Adrenal gland (tissue), 5 donors: ENCODE results near the gene KIAA0586.
A peak's percentile ranks its signal among the peaks of the same experiment; 100 is the strongest.

Experiments
- CTCF ChIP-seq, 6 experiments: fragments of 450-650 bp in 4 of 6; fragments of 200-600 bp in 2 of 6; sonication (generic) in 1 of 6; IDR thresholded peaks; 1 replicate in 5 of 6; 2 replicates in 1 of 6; pipeline versions ENCODE4 v1.5.1 to v1.8.0; 2016 to 2021; ENCODE audit warnings: antibody characterized with exemption in 6 of 6, mild to moderate bottlenecking in 2 of 6, moderate library complexity in 1 of 6
- POLR2A ChIP-seq, 2 donors: fragments of 450-650 bp; IDR thresholded peaks; one replicate each; pipeline ENCODE4 v1.6.1; 2017; ENCODE audit warnings: antibody characterized with exemption in 2 of 2, mild to moderate bottlenecking in 2 of 2, moderate library complexity in 1 of 2
- donor health status: DM: no; HTN: no; CAD: no.

DNA sequence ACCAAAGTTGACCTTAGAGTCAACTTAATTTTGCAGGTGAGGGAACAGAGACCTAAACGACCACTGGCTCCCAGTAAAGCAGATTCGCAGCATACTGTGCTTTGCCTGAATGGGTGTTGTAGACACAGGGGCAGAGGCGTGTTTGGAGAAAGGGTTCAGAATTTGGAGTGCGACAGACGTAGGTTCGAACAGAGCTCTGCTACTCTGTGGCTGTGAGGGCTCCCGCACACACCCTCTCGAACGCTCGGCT, 32.0 kb upstream of the KIAA0586 start:
- TF ChIP-seq POLR2A (IDR thresholded peaks at IDR 0.05), result no peak
- TF ChIP-seq CTCF (IDR thresholded peaks at IDR 0.05), result peak in 2 of 6 experiments; percentile 29 to 38
